ENCODE results near the gene RNPS1. TPM values are rescaled to one million over a fixed set of nuclear protein-coding genes. Genes with fewer than 3 reads are reported as not detected.

RNPS1 gene
- total and polyA plus RNA-seq, 2 experiments from 2014 or later: 315 to 384 TPM

DNA sequence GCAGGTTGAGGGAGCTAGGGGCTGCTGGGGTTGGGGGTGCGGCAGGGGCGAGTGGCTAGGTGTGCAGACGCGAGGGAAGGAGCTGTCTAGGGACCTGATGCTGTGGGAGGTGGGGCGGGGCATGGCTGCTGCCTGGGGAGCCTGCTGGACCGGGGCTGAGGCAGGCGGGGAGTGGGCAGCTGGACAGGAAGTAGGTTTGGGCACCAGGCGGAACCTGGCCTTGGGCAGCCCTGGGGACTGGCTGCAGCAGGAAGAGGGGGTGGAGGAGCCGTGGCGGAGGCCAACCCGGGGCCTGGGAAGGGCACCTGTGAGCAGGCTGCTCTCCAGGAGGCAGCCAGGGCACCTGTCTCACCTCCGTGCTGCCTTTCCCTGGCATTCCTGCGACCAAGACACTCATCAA is 37.5 kb downstream of the RNPS1 start:
- H3K27ac Mint-ChIP-seq: no peak overlapping the region
- Histone ChIP-seq H3K4me2 (no peak overlapping the region), H3K4me3 (no peak overlapping the region), H3K27me3 (ENCODE audit: insufficient read depth) (no peaks in the 10 kb centered on the region), H3K27ac (ENCODE audit: low read depth) (no peak overlapping the region), H3K36me3 (ENCODE audit: insufficient read depth) (0 out of 2 replicates have a peak, but pooled peaks cover 5% of the 10 kb centered on the region), H2AFZ (no peak overlapping the region), H4K20me1 (replicated peaks; ENCODE audit: insufficient read depth) (no peaks in the 10 kb centered on the region; the same call in 1 of the 2 replicates), H3F3A (replicated peaks; ENCODE audit: low read depth) (no peaks in the 10 kb centered on the region), H3K4me1 (ENCODE audit: insufficient read depth) (no peaks in the 10 kb centered on the region), H3K9me2 (ENCODE audit: insufficient read depth) (no peaks in the 10 kb centered on the region), H3K79me2 (replicated peaks; ENCODE audit: insufficient read depth) (peaks cover 27% of the 10 kb centered on the region)
- H3K4me3 Mint-ChIP-seq: no peak overlapping the region
- no peaks in the 10 kb centered on the region for H3K9me3 Mint-ChIP-seq
- no peak for TF ChIP-seq EZH2 (IDR thresholded peaks at IDR 0.05; ENCODE audit: low read depth, unreplicated experiment)
- ATAC-seq (no peak), DNase-seq (ENCODE audit: low spot score) (no peak)
- H3K4me1 Mint-ChIP-seq: no peaks in the 10 kb centered on the region
- H3K27me3 Mint-ChIP-seq (ENCODE audit: insufficient read depth, low read depth, poor library complexity): peaks cover 12% of the 10 kb centered on the region
- peaks cover 7% of the 10 kb centered on the region; the same call in 2 of the 3 replicates for H3K36me3 Mint-ChIP-seq (ENCODE audit: low read depth)

DNA sequence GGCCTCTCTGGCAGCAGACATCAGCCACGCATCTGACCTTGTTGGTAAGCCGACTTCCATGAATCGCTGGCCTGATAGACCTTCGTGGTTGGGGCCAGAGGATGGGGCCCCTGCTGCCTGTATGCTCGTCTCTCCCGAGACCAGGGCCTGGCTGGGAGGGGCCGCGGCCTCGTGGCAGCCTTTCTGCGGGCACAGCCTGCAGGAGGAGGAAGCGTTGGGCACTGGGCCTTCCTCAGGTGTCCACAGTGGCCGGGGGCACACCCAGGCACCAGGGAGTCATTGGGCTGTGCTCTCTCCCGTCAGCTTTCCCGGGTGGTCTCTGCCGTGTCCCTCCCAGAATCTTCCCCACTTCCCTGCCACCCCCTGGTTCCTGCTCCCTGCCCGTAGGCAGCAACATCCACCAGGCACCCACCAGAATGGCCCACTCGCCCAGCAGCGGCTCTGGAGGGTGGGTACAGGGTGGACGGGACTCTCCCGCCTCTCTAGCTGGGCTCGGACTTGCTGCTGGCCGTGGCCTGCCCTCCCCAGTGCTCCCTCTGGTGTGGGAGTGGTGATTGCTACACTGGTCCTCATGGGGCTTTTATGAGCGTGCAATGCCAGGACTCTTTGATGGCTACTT is 38.2 kb downstream of the RNPS1 start:
- Histone ChIP-seq H4K20me1 (replicated peaks; ENCODE audit: insufficient read depth) (peaks cover 2% of the 10 kb centered on the region), H3F3A (replicated peaks; ENCODE audit: low read depth) (no peaks in the 10 kb centered on the region), H3K9me2 (ENCODE audit: insufficient read depth) (no peaks in the 10 kb centered on the region), H3K36me3 (ENCODE audit: insufficient read depth) (0 out of 2 replicates have a peak, but pooled peaks cover 5% of the 10 kb centered on the region), H3K4me3 (no peak overlapping the region), H3K79me2 (replicated peaks; ENCODE audit: insufficient read depth) (peaks cover 33% of the 10 kb centered on the region), H3K27me3 (ENCODE audit: insufficient read depth) (no peaks in the 10 kb centered on the region), H3K4me1 (ENCODE audit: insufficient read depth) (no peaks in the 10 kb centered on the region), H2AFZ (no peak overlapping the region), H3K4me2 (no peak overlapping the region), H3K27ac (ENCODE audit: low read depth) (no peak overlapping the region)
- Mint-ChIP-seq H3K27ac (no peak overlapping the region), H3K27me3 (ENCODE audit: insufficient read depth, low read depth, poor library complexity) (peaks cover 12% of the 10 kb centered on the region), H3K9me3 (no peaks in the 10 kb centered on the region), H3K4me1 (no peaks in the 10 kb centered on the region), H3K4me3 (no peak overlapping the region; the same call in 2 of the 3 replicates), H3K36me3 (ENCODE audit: low read depth) (peaks cover 6% of the 10 kb centered on the region; the same call in 2 of the 3 replicates)
- ATAC-seq: no peak
- TF ChIP-seq STAT1 (IDR thresholded peaks at IDR 0.05; ENCODE audit: unreplicated experiment): no peak
- no peak for TF ChIP-seq ZNF331 (CRISPR knock-in tag; IDR thresholded peaks at IDR 0.05; ENCODE audit: low read depth)
- no peak for TF ChIP-seq POLR2AphosphoS5 (IDR thresholded peaks at IDR 0.05; ENCODE audit: low read depth)
- TF ChIP-seq, protein P1, sequence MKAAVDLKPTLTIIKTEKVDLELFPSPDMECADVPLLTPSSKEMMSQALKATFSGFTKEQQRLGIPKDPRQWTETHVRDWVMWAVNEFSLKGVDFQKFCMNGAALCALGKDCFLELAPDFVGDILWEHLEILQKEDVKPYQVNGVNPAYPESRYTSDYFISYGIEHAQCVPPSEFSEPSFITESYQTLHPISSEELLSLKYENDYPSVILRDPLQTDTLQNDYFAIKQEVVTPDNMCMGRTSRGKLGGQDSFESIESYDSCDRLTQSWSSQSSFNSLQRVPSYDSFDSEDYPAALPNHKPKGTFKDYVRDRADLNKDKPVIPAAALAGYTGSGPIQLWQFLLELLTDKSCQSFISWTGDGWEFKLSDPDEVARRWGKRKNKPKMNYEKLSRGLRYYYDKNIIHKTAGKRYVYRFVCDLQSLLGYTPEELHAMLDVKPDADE (IDR thresholded peaks at IDR 0.05): no peak
- TF ChIP-seq, protein P2, sequence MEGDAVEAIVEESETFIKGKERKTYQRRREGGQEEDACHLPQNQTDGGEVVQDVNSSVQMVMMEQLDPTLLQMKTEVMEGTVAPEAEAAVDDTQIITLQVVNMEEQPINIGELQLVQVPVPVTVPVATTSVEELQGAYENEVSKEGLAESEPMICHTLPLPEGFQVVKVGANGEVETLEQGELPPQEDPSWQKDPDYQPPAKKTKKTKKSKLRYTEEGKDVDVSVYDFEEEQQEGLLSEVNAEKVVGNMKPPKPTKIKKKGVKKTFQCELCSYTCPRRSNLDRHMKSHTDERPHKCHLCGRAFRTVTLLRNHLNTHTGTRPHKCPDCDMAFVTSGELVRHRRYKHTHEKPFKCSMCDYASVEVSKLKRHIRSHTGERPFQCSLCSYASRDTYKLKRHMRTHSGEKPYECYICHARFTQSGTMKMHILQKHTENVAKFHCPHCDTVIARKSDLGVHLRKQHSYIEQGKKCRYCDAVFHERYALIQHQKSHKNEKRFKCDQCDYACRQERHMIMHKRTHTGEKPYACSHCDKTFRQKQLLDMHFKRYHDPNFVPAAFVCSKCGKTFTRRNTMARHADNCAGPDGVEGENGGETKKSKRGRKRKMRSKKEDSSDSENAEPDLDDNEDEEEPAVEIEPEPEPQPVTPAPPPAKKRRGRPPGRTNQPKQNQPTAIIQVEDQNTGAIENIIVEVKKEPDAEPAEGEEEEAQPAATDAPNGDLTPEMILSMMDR (conservative IDR thresholded peaks at IDR 0.05; ENCODE audit: low read depth in 2 of 2): no peak
- TF ChIP-seq, protein P3, sequence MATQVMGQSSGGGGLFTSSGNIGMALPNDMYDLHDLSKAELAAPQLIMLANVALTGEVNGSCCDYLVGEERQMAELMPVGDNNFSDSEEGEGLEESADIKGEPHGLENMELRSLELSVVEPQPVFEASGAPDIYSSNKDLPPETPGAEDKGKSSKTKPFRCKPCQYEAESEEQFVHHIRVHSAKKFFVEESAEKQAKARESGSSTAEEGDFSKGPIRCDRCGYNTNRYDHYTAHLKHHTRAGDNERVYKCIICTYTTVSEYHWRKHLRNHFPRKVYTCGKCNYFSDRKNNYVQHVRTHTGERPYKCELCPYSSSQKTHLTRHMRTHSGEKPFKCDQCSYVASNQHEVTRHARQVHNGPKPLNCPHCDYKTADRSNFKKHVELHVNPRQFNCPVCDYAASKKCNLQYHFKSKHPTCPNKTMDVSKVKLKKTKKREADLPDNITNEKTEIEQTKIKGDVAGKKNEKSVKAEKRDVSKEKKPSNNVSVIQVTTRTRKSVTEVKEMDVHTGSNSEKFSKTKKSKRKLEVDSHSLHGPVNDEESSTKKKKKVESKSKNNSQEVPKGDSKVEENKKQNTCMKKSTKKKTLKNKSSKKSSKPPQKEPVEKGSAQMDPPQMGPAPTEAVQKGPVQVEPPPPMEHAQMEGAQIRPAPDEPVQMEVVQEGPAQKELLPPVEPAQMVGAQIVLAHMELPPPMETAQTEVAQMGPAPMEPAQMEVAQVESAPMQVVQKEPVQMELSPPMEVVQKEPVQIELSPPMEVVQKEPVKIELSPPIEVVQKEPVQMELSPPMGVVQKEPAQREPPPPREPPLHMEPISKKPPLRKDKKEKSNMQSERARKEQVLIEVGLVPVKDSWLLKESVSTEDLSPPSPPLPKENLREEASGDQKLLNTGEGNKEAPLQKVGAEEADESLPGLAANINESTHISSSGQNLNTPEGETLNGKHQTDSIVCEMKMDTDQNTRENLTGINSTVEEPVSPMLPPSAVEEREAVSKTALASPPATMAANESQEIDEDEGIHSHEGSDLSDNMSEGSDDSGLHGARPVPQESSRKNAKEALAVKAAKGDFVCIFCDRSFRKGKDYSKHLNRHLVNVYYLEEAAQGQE (IDR thresholded peaks at IDR 0.05; ENCODE audit: unreplicated experiment): no peak
- DNase-seq (ENCODE audit: low spot score): no peak

Data from GM23338 (cell line).